ENCODE data around the gene ELOB.

DNA sequence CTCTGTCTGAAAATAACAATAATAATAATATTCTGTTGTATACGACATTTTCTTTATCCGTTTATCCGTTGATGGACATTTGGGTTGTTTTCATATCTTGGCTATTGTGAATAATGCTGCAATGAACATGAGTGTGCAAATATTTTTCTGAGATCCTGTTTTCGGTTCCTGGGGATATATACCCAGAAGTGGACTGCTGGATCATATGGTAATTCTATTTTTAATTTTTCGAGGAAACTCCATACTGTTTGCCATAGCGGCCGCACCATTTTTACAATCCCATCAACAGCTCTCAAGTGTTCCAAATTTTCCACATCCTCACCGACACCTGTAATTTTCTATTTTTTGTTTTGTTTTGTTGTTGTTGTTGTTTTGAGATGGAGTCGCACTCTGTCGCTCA, 15.9 kb upstream of the ELOB start:
- TF ChIP-seq EZH2 (IDR thresholded peaks at IDR 0.05; ENCODE audit: borderline replicate concordance) (no peak), EZH2phosphoT487 (IDR thresholded peaks at IDR 0.05; ENCODE audit: low read depth, severe bottlenecking, unreplicated experiment) (no peak)
- TF ChIP-seq, protein P1, sequence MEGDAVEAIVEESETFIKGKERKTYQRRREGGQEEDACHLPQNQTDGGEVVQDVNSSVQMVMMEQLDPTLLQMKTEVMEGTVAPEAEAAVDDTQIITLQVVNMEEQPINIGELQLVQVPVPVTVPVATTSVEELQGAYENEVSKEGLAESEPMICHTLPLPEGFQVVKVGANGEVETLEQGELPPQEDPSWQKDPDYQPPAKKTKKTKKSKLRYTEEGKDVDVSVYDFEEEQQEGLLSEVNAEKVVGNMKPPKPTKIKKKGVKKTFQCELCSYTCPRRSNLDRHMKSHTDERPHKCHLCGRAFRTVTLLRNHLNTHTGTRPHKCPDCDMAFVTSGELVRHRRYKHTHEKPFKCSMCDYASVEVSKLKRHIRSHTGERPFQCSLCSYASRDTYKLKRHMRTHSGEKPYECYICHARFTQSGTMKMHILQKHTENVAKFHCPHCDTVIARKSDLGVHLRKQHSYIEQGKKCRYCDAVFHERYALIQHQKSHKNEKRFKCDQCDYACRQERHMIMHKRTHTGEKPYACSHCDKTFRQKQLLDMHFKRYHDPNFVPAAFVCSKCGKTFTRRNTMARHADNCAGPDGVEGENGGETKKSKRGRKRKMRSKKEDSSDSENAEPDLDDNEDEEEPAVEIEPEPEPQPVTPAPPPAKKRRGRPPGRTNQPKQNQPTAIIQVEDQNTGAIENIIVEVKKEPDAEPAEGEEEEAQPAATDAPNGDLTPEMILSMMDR (IDR thresholded peaks at IDR 0.05; ENCODE audit: poor library complexity): no peak

All from hepatocyte (in vitro differentiated cells).